Stimulated activated CD8-positive, alpha-beta memory T cell treated with anti-CD3 and anti-CD28 coated beads, Interleukin-15, amount 100 ng/mL, for 24 hours (primary cell): ENCODE results near the gene ACAD9.
"Not testable (repeated sequence)": the region's sequence is repeated elsewhere in the genome, so short reads cannot be mapped to it uniquely, and the experiment has no call there.

Experiments used
- DNase-seq: peaks from one replicate; pipeline ENCODE4 v3.0.0-alpha.2; 2020; ENCODE audit warnings: low read depth

ACAD9 gene

DNA sequence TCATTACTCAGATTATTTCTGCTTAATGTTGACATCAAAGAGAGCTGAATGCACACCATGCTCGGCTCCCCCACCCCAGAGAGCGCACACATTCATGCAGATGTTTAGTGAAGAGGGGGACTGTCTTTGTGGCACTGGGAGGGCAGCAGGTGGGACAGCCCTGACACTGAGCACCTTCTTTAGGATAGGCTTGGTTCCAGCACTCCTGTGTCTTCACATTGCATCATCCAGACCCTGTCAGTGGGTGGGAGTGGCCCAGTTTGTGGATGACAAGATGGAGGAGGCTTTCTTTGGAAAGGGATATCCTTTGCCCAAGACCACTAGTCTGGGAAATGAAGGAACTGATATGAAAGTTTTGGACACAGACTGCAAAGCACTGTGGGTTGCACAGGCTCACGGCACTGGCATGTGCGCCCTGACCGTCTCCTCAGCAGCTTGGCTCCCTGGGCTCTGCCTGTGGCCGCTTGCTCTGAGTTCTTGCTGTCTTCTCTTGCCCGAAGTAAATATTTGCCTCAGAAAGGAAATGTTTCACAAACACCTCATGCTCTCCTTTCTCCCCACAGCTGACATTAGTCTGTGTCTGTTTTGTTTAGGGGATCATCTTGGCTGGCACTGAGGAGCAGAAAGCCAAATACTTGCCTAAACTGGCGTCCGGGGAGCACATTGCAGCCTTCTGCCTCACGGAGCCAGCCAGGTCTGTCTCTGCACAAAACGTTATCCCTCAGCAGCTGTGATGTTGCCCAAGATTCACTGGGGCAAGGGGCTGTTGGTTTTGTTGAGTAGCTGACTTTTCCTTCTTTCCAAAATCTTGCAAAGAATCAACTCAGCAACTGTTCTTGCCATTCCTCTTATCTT lies 16.6 kb downstream of the ACAD9 start:
- DNase-seq = no peak

DNA sequence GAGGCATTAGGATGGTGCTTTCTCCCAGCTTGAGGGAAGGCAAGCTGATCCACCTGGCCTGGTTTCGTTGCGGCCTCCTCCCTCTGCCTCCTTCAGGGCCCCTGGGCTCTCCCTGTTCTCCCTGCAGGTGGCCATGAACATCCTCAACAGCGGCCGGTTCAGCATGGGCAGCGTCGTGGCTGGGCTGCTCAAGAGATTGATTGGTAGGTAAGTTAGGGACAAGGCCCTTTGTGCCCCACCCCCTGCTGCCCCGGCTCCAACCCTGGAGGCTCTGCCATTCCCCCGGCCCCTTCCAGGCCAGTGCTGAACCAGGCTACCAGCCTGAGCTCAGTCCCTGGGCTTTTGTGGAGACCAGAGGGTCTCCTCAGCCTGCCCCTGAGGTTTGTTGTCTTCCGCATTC lies 23.0 kb downstream of the ACAD9 start:
- no peak for DNase-seq

DNA sequence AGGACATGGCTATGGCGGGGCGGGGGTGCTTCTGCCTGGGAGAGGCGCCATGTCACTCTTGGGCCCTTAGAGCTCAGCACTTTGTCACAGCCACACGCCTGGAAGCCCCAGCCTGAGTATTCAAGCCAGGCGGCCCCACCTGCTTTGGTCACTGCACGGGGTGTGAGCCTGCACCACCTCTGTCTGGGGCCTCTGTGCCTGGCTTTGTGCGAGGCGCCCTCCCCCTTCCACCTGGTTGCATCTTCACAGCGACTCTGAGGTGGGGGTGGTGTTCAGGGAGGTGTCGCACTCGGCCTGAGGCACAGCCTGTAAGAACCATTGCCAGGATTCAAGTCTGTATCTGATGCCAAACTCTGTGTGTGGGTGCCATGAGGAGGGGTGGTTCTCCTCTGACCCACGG lies 24.1 kb downstream of the ACAD9 start:
- DNase-seq = no peak

DNA sequence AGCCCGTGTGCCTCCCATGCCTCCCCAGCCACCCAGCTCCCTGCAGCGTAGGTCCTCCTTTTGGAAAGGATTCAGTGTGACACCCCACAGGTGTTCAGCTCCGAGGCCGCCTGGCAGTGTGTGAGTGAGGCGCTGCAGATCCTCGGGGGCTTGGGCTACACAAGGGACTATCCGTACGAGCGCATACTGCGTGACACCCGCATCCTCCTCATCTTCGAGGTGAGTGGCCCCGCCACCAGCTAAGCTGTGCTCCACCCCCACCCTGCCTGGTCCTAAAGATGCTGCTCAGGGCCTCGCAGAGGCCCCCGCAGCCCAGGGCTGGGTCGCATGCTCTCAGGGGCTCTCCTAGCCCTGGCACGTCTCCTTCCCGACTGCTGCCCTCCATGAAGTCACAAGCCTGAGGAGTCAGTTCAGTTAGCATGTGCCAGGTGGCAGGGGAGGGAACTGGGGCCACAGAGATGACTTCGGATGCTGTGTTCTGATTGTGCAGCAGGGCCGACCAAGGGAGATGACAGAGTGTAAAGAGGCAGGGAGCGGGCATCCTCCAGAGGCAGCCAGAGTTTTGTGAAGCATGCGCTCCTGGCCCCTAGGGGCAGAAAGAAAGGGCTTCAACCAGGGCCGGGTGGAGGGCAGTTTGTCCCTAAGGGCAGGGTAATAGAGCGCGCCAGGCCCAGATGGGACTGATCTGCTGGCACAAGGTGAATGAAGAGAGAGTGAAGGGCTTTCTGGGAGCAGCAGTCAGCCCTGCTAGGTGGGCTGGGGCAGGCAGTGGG lies 26.8 kb downstream of the ACAD9 start:
- DNase-seq = no peak

DNA sequence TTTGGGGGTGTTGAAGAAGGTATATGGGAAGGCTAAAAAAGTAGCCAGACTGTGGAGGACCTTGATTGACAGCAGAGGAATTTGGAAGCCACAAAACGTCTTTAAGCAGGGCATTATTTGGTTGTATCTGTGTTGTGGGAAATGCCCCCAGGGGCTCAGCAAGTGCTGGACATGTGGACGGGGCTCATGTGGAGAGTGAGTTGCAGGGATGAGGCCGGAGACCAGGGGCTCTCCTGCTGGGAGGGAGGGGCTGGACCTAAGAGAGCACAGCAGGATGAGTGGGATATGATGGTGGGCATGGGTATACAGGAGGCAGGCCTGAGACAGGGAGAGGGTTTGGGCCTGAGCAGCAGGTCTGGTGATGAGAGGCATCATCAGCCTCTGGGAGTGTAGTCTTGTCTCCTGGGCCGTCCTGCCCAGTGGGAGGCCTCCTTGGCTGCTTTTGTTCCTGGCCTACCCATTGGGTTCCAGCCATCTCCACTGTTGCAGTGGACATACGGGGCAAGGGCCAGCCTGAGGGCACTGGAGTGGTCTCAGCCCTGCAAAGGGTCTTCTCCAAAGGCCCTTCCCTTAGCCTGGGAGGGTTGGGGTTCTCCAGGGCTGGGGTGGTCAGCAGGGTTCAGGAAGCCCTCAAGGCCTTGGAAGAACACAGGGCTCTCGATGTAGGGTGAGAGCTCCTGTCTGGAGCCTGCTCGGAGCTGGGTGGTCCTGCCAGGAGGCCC lies 27.5 kb downstream of the ACAD9 start:
- DNase-seq = no peak

DNA sequence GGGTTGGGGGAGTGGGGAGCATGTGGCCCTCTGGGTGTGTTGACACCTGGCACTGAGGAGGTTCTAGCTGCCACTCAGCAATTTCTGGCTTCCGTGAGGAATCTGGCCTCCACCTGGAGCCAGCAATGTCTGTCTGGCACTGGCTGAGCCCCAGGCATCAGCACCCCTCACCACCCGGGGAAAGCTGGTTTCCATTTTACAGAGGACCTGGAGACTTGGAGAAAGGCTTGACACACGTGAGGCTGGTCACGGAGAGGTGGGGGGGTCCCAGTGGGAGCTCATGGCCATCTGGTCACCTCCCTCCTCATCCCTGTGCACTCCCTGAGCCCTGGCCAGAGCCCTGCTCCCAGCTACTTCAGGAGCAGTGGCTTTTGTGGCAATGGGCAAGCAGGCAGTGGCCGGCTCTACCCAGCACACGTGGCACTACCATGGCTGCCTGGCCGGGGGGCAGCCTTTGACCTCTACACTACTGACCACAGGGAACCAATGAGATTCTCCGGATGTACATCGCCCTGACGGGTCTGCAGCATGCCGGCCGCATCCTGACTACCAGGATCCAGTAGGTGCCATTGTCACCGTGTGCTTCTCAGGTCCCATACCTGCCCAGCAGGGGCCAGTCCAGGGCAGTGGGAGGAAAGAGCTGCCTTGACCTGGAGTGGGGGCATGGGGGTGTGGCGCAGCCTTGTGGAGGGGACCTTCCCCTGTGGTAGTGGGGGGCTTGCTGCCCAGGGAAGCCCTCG lies 28.5 kb downstream of the ACAD9 start:
- DNase-seq = no peak

DNA sequence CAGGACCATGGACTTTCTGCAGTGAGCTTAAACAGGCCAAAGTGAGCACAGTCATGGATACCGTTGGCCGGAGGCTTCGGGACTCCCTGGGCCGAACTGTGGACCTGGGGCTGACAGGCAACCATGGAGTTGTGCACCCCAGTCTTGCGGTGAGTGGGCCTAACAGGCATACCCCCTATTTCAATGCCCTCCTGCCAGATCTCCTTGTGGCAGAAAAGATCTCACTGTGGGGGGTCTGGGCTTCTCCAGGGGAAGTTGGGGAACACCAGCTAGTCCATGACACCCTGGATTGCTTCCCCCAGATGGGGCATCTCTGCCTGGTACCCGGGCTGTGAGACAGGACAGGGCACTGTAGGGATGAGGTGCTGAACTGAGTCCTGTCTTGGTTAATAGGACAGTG lies 29.5 kb downstream of the ACAD9 start:
- no peak for DNase-seq

DNA sequence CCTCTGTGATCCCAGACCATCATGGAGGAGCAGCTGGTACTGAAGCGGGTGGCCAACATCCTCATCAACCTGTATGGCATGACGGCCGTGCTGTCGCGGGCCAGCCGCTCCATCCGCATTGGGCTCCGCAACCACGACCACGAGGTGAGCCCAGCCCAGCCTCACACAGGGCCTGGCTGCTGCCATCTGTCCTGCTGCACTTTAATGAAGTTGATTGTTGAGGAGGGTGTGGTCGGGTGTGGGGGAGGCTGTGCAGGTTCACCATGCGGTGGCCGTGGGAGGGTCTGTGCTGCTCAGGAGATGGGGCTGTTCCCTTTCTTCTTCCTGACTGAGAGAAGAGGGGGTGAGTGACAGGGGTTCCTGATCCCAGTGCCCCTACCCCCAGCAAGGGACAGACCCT lies 30.6 kb downstream of the ACAD9 start:
- no peak for DNase-seq

DNA sequence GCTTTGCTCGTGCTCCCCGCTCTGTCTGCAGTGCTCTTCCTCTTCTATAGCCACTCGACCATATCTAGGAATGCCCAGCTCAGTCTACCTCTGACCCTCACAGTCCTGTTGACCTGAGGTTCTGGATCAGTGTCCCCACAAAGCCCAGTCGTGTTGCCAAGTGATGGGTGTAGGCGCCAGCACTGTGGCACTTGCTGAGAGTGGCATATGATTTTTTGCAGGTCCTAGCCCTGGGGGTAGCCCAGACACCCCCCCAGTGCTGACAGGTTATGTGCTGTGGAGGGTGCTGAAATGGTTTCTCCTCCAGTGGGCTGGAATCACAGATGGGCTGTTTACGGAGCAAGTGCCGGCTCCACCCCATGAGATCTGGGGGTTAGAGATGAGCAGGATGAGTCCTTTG lies 32.5 kb downstream of the ACAD9 start:
- DNase-seq = no peak

DNA sequence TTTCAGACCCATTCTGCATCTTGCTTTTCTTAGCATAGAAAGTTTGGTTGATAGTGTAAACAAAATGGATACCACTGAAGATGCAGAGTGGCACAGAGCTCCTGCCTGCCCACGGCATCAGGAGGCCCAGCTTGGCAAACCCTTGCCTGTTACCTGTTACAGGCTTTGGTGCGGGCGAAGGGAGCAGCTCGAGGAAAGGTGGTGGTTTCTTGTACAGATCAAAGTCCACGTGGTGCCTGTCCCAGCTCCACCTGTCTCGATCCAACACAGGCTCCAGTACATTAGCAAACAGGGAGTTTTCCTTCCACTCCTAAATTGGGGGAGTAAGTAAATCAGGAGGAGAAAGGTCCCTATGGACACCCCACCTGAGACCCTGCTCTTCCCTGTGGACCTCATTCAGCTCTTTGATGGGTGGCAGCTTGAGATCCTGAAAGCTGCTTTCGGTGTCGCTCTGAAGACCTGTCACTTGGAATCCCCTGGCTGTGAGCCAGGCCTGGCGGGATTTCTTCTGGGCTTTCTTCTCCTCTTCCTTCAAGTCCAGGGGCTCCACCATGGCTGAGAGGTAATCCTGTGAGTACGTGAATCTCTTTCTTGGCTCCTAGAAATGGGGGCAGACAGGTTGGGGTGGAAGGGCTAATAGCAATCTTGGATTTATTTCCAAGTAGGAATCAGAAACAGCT lies 35.7 kb downstream of the ACAD9 start:
- no peak for DNase-seq

DNA sequence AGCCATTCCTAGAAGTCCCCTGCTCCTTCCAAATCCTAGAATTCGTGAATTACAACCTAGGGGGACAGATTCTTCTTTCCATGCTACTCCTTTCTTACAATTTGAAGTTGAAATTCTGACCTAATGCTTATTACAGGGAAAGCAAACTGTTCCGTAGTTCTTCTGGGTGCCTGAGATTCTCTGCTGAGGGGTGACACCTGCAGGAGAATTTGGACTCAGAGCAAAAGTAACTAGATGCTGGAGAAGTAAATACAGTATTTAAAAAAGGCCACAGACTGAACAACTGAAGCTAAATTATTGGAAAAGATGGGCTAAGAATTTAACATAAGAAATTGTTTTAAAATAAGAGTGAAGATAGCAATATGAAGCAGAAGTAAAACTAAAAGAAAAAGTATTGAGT lies 37.9 kb downstream of the ACAD9 start:
- DNase-seq = no peak

DNA sequence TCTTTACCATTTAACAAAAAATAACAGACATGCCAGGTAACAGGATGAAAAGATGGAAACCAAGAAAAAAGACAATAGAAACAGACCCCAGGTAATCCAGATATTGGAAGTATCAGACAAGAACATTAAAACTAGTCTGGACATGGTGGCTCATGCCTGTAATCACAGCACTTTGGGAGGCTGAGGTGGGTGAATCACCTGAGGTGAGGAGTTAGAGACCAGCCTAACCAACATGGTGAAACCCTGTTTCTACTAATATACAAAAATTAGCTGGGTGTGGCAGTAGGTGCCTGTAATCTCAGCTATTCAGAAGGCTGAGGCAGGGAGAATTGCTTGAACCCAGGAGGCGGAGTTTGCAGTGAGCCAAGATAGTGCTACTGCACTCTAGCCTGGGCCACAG lies 40.6 kb downstream of the ACAD9 start:
- DNase-seq = no peak

DNA sequence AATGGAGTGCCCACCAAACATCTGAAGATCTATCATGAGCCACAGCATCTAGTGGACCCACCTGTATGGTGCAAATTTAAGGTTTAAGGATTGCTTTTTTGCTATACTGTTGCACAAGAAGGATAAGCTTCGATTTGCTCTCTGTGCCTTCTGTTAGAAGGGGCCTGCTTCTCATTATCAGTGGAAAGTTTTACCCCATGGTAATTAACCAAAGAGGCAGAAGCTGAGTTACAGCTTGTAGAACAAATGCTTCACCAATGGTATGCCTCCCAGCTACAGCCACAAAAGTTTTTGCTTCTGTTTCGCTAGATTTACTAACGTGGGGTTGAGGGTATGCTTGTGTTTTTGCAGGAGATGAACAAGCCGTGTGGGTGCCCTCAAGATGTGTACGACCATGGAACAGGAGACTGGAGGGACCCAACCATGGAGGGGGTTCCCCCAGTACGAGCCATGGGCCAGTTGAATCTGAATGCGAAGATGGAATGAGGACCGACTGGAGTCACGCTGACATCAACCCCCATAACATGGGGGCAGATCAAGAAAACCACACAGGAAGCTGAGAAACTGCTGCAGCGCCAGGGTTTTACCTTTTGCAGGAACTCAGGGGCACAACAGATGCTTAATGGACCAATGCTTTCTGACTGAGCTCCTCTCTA lies 43.5 kb downstream of the ACAD9 start:
- peak; percentile 11 for DNase-seq

DNA sequence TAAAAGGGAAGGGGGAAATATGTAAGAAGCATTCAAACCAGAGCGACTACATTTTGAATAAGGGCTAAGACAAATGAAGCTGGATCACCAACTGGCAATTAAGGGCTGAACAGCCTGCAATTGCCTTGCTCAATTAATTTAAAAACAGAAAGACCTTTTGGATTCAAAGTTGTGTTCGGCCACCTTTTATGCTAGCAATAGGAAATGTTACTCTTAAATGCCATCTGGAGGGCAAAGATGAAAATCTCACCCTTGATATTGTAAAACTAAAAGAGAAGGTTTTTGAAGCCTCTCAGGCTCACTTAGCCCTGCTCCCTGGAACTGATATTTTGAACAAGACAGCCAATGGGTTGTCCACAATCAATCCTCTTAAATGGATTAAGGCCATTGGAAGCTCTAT lies 44.2 kb downstream of the ACAD9 start:
- DNase-seq = no peak

DNA sequence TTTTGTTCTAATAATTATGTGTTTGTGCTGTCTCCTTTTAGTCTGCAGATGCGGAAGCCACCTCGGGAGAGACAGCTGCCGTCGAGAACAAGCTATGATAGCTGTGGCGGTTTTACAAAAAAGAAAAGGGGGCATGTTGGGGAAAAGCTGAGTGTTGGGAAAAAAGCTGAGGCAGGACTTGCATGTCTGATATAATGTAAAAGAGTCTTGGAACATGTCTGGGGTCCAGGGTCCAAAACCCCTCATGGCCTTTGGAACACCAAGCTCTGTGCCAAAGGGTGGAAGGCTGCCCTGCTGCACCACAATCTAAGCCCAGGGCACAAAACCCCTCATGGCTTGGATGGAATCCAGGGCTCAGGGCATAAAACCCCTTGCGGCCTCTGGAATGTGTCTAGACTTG lies 44.6 kb downstream of the ACAD9 start:
- not testable (repeated sequence) for DNase-seq

DNA sequence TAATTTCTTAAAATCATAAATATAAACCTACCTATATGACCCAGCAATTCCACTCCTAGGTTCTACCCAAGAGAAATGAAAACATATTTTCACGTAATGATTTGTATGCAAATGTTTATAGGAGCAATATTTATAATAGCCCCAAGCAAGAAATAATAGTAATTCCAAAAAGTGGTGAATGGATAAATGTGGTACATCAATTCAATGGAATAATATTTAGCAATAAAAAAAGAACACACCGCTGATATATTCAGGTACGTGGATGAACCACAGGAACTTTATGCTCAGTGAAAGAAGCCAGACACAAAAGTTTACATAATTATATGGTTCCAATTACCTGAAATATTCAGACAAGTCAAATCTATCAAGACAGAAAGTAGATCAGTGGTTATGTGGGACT lies 49.9 kb downstream of the ACAD9 start:
- DNase-seq = no peak

DNA sequence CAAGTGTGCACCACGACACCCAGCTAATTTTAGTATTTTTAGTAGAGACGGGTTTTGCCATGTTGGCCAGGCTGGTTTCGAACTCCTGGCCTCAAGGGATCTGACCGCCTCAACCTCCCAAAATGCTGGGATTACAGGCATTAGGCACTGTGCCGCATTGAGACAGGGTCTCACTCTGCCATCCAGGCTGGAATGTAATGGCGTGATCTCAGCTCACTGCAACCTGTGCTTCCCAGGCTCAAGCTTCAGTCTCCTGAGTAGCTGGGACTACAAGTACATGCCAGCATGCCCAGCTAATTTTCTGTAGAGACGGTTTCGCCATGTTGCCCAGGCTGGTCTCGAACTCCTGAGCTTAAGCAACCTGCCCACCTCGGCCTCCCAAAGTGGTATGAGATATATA lies 51.6 kb downstream of the ACAD9 start:
- DNase-seq = no peak

DNA sequence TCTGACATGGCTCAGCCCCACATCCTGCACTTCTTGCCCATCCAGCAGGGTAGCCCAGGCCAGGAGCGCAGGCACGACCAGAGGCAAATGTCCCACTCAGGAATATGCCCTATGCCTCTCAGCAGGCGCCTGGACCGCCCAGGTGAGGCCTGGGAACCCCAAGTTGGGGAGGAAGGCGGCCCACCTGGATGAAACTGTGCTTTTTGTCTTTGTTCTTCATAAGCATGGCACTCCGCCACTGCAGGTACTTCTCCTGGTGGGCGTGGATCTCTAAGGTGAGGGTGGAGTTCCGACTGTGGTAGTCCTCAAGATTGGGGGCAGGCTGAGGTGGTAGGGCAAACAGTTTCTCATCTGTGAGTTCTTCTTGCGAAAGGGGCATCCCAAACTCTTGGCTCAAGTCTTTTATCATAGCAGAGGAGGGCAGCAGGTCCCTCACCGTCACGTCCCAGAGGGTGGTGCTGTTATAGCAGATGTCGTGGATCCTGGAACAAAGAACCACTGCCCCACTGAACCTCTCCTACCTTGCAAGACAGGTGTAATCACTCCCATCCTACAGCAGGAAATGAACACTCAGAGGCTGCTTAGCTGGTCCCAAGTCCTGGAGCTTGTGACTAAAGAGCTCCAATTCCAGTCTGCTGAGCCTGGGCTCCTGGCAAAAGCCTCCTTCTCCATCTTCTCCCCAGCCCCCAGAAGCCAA lies 53.2 kb downstream of the ACAD9 start:
- no peak for DNase-seq

DNA sequence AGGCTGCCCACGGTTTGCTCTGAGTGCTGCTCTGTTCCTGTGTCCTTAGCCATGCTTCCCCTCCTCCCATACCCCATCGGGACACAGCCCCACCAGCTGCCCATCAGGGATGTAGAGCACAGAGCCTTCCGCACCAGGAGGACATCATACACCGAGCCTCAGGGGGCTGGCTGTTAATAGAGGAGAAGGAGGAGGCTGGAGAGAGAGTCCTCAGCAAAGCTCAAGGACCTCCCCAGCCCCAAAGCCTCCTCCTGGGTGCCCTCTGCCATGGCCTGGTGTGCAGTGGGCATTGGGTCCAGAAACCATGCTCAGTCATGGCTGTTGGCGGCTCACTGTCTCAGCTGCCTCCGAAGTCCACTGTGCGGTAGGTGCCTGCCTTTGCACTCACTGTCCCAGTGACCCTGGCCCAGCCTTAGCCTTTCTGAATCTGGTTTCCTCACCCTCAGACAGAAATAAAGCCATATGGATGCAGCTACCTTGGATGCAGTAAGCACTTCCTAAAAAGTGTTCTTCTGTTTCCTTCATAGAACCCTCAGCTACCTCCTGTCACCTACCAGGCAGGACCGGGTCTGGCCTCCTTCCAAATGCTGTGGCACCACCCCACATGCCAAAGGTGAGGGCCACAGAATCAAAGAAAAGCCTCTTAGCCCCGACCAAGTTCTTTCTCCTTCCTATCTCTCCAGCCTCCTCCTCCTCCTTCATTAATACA lies 53.9 kb downstream of the ACAD9 start:
- no peak for DNase-seq

DNA sequence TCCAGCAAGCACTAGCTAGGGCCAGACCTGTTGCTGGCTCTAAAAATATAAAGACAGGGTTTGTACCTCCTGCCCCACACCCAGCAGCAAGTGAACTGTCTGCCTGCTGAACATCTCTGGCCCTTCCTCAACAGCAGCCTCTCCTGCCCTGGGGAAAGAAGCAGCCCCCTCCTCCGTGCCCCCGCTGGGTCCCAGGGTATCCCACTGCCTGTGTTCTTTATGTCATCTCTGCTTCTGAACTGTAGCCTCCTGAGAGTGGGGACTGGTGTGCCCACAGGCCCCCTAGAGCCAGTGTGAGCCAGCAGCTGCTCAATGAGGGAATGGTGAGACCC lies 54.5 kb downstream of the ACAD9 start:
- DNase-seq = no peak
